GM21515 (cell line): ENCODE results near the gene MAP4.
"Not testable (repeated sequence)": the region's sequence is repeated elsewhere in the genome, so short reads cannot be mapped to it uniquely, and the experiment has no call there.

ENCODE experiments used
- ATAC-seq: cut with Tn5 transposase; IDR thresholded peaks from one replicate; pipeline ENCODE4 v1.9.1; 2021; ENCODE audit not compliant: unreplicated experiment

MAP4 gene

DNA sequence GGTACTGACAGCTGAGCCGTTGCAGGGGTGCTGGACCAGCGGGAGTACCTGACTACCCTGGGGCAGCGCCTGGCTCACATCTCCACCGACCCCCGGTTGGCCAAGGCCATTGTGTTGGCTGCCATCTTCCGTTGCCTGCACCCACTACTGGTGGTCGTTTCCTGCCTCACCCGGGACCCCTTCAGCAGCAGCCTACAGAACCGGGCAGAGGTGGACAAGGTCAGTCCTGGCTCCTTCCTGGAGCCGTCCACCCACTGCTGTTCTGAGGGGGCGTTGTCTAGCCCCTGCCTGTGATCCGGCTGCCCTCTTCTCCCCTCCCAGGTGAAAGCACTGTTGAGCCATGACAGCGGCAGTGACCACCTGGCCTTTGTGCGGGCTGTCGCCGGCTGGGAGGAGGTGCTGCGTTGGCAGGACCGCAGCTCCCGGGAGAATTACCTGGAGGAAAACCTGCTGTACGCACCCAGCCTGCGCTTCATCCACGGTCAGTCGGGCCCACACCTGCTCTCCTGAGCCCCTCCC lies 167.6 kb downstream of the MAP4 start:
- no peak for ATAC-seq

DNA sequence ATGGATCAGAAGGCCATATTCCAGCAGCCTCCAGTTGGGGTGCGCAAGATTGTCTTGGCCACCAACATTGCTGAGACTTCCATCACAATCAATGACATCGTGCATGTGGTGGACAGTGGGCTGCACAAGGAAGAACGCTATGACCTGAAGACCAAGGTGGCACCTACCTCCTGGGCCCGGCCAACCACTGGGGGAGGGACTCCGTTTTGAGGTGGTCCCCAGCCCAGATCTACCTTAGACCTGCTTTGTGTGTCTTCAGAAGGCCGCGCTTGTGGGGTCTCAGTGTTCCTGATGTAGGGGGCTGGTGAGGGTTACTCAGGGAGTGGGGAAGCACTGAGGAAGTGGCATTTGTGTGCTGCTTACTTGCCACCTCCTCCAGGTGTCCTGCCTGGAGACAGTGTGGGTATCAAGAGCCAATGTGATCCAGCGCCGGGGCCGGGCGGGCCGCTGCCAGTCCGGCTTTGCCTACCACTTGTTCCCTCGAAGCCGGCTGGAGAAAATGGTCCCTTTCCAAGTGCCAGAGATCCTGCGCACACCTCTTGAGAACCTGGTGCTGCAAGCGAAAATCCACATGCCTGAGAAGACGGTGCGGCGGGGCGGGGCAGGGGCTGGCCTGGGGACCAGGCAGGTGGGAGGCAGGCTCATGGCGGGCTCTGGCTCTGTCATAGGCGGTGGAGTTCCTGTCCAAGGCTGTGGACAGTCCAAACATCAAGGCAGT lies 168.3 kb downstream of the MAP4 start:
- ATAC-seq = no peak

DNA sequence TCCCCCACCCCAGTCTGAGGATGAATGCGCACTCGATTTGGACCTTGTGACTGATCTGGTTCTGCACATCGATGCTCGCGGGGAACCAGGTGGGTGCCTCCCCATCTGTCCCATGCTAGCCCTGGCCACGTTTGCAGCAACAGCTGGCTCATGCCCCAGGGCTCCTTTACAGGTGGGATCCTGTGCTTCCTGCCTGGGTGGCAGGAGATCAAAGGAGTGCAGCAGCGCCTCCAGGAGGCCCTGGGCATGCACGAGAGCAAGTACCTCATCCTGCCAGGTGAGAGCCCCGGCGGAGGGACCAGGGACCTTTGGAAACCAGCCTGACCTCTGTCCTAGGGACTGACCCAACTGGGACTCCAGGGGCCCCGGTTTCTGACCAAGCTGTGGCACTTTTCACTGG lies 169.0 kb downstream of the MAP4 start:
- ATAC-seq = no peak

GRCh38 chr3:47846880-47847248 lies 169.4 kb downstream of the MAP4 start:
- ATAC-seq = no peak

DNA sequence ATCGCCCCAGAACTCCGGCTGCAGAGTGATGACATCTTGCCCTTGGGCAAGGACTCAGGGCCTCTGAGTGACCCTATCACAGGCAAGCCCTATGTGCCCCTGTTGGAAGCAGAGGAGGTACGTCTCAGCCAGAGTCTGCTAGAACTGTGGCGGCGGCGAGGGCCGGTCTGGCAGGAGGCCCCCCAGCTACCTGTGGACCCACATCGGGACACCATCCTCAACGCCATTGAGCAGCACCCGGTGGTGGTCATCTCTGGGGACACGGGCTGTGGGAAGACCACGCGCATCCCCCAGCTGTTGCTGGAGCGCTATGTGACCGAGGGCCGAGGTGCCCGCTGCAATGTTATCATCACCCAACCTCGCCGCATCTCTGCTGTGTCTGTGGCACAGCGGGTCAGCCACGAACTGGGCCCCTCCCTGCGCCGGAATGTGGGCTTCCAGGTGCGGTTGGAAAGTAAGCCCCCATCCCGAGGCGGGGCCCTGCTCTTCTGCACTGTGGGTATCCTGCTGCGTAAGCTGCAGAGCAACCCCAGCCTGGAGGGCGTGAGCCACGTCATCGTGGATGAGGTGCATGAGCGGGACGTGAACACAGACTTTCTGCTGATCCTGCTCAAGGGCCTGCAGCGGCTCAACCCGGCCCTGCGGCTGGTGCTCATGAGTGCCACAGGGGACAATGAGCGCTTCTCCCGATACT lies 169.9 kb downstream of the MAP4 start:
- ATAC-seq = no peak

- ATAC-seq = no peak
Observed at GRCh38 chr3:47841786-47842349, 174.3 kb downstream of the MAP4 start.

GRCh38 chr3:47838503-47838902 lies 177.7 kb downstream of the MAP4 start:
- ATAC-seq = no peak

DNA sequence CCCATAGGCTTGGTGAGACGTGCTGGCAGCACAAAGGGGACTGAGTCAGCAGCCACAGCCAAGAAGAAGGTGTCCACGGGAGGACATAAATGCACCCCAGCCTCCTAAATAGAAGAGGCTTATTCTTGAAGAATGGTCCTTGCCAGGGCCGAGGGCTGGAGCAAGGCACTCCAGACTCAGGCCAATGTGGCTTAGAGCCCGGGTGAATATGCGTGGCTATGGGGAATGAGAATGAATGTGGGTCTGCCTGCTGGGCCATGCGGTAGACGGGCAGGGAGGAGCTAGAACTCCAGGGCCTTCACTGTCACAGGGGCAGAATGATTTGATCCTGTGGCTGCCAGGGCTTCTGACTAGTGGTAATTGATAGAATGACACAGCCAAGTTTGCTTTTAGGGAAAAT lies 179.2 kb downstream of the MAP4 start:
- ATAC-seq = no peak

DNA sequence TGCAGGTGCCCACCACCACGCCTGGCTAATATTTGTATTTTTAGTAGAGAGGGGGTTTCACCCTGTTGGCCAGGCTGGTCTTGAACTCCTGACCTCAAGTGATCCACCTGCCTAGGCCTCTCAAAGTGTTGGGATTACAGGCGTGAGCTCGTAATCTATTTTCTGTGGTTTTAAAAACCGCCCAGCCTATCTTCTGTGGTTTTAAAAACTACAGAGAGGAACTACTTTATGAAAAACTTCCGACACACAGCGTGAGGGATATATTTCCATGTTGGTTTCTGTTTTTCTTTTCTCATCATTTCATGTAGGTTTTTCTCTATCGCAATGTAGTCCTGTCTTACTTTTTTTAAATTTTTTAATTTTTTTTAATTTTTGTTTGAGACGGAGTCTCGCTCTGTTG lies 186.7 kb downstream of the MAP4 start:
- ATAC-seq = not testable (repeated sequence)

DNA sequence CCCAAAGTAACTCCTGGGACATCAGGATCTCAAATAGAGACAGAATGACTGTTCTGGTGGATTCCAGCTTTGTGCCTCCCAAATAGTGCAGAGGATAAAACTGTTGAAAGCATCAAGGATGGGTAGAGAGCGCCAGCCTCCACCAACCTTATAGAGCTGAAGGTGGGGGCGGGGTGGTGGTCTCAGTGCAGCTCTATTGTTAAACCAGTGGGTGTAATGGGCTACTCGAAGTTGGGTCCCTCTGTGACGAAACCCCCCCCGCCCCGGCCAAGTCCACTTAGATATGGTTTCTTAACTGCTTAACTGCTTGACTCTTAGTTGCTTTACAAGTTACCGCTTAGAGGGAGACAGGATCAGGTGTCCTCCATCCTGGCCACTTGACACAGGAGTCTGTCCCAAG lies 190.6 kb downstream of the MAP4 start:
- ATAC-seq = no peak

DNA sequence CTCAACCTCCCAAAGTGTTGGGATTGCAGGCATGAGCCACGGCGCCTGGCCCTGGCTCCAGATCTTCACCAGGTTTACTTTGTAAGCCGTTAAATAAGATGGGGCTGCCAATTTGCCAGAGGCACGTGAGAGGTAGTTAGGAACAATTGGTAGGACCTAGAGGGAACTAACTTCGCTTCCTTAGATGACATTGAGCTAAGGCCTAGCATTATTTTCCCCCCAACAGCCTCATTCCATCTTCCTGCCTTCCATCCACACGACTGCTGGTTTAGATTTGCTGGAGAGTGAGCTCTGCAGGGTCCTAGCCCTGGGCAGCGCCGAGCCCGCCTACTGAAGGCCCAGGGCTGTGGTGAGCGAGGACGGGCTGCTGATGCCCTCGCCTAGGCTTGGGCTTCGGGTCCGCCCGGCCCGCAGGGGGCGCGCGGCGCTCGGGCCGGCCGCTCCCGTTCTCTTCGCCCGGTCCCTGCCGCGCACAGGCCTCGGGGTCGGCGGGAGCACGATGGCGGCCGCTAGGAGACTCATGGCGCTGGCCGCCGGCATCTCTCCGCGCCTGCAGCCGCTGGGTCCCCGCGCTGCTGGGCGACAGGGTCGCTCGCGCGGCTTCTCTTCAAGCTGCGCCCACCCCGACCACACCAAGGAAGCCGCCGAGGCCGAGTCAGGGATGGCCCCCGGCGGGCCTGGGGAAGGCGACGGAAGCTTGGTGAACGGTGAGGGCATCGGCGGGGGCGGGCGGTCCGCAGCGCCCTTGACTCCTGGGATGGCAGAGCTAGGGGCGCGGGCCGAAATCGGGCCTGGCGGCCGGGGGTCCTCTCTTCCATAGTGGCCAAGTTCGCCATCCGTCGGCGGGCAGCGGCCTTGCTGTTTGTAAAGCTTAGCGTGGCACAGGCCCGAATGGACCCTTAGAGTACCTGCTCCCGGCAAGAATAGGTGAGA lies 191.4 kb downstream of the MAP4 start:
- ATAC-seq = peak; percentile 84

DNA sequence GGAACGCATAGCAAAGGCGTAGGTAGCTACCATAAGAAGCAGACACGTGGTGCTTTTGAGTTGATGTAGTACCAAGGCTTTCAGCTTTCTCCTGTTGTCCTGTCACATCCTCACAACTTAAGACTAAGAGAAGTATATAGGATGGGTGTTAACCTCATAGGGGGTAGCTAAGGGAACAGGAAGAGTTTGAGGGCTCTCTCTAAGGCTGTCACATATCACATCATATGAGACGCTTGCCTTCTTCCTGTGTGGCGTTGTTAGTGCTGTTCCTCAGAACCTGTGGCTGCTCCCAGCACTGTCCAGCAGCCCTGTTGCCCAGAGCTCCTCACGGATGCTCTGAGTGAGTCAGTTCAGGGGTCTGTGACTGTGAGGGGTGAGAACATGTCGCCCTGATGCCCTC lies 198.6 kb downstream of the MAP4 start:
- no peak for ATAC-seq

DNA sequence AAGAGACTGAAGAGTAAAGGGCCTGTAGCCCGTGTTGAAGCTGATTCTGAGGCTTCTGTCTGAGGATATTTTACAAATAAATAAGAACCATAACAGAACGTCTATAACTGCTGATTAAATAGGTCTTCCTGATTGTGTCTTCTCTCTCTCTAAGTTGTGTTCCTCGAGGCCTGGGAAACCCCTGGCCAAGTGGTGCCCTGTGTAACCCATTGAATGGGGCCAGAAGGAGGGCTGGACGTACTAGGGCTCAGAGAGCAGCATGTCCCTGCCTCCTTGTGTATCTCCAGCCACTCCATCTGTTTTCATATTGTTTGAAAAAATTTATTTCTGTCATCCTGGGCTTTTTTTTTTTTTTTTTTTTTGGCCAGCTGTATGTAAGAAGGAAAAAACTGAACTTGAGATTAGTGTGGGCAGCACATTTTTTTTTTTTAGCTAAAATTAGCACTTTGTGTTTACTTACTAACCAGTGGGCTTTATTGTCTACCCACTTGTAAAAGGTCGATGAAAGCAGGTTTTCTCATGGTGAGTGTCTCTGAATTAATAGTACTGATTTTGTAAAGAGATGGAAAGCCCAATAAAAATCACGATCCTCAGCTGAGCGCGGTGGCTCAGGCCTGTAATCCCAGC lies 202.6 kb downstream of the MAP4 start:
- ATAC-seq = no peak

DNA sequence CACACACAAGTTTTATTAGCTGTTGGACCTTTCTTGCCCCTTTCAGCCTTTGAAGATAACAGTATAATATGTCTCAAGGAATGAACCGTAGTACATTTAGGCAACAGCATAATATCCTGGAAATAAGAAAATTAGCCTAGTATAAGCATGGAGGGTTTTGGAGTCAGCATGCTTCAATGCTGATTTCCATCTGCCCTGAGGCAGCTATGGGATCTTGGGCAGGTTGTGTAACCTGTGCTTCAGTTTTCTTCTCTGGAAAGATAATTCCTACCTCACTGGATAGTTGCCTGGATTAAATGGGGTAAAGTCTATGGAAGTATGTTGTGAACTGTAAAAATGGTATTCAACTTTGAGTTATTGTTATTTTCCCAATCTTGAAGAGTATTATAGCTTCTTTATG lies 211.6 kb downstream of the MAP4 start:
- ATAC-seq = no peak

DNA sequence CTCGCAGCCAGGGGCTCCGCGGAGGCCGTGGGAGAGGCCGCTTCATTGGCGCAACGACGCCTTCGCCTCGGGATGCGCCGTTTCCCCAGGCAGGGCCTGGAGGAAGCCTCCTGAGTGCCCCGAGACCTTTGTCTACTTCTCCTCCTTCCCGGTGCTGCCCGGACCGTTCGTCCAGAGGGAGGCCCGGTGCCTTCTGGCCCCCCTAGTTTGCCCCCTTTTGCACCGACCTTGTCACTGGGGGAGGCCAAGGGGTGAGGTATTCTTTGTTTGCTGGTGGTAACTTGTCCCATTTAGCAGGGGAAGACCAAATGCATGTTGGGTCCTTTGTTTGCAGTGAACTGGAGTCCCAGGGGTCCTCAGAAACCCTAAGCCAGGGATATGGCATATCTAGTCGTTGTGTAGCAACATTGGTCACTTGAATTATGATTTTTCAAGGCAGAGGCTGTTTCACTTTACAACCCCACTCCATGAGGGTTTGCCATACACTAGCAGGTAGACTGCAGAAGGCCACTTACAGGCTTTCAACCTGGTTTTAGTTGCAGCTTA lies 212.7 kb downstream of the MAP4 start:
- ATAC-seq = no peak

GRCh38 chr3:47802734-47803479 lies 213.3 kb downstream of the MAP4 start, which contains the start of gene DHX30:
Gene DHX30, plus strand, starts transcription at chr3:47803138. Its CDS starts 7,546 bp downstream, at chr3:47810684.
- ATAC-seq = peak; percentile 79
